ENCODE data around the gene RAB5IF.

RAB5IF gene

DNA sequence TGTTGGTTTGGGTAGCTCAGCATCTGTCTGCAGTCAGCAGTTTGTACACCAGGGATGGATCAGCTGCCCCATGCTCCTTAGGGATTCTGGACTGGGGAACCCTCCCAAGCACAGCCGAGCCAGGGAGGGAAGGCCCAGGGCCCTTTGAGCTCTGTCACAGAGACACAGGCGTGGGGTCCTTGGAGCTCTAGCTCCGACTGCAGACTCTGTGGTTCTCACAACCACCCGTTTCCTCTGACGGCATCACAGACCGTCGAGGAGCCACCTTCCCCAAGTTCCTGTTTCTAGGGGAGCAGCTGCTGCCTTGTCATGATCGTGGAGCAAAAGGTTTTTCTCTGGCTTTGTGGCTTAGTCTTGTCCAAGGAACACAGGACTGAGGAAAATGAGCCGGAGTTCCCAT is 40.4 kb downstream of the RAB5IF start, which contains the start of gene SLA2:
Gene SLA2, minus strand, starts transcription at position 199 of the 400 bp plus-strand sequence. CDS start 4,861 bp downstream, outside the sequence.
- no peaks in the 10 kb centered on the region for H3K79me2 ChIP-seq (ENCODE audit: insufficient read depth, low read length)
- H3K4me2 ChIP-seq (ENCODE audit: low read depth, low read length, poor library complexity, severe bottlenecking): no peak within 1 kb of the TSS
- H4K20me1 ChIP-seq (ENCODE audit: low read depth, low read length): no peaks in the 10 kb centered on the region
- no peaks in the 10 kb centered on the region for H3K9me2 ChIP-seq (replicated peaks; ENCODE audit: insufficient read depth, low read length)
- H3F3A ChIP-seq (ENCODE audit: insufficient read depth): no peaks in the 10 kb centered on the region
- no peaks in the 10 kb centered on the region for H3K36me3 ChIP-seq (ENCODE audit: low read length)
- no peaks in the 10 kb centered on the region for H3K9me3 ChIP-seq (ENCODE audit: insufficient read depth, low read length)
- H3K27me3 ChIP-seq (ENCODE audit: low read length): no peaks in the 10 kb centered on the region
- no peak within 1 kb of the TSS for H2AFZ ChIP-seq (ENCODE audit: low read depth, low read length, severe bottlenecking)
- no peak for TF ChIP-seq EZH2phosphoT487 (conservative IDR thresholded peaks at IDR 0.05; ENCODE audit: low read length)
- TF ChIP-seq, protein P1, sequence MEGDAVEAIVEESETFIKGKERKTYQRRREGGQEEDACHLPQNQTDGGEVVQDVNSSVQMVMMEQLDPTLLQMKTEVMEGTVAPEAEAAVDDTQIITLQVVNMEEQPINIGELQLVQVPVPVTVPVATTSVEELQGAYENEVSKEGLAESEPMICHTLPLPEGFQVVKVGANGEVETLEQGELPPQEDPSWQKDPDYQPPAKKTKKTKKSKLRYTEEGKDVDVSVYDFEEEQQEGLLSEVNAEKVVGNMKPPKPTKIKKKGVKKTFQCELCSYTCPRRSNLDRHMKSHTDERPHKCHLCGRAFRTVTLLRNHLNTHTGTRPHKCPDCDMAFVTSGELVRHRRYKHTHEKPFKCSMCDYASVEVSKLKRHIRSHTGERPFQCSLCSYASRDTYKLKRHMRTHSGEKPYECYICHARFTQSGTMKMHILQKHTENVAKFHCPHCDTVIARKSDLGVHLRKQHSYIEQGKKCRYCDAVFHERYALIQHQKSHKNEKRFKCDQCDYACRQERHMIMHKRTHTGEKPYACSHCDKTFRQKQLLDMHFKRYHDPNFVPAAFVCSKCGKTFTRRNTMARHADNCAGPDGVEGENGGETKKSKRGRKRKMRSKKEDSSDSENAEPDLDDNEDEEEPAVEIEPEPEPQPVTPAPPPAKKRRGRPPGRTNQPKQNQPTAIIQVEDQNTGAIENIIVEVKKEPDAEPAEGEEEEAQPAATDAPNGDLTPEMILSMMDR (IDR thresholded peaks at IDR 0.05; ENCODE audit: insufficient read depth, low read length, poor library complexity, severe bottlenecking): no peak
- H3K4me3 ChIP-seq (ENCODE audit: insufficient read depth, low read length, poor library complexity, severe bottlenecking): no peak within 1 kb of the TSS
- no peak within 1 kb of the TSS for H3K9ac ChIP-seq (ENCODE audit: low read length)
- no peak within 1 kb of the TSS for H3K27ac ChIP-seq (ENCODE audit: low read depth, low read length)

DNA sequence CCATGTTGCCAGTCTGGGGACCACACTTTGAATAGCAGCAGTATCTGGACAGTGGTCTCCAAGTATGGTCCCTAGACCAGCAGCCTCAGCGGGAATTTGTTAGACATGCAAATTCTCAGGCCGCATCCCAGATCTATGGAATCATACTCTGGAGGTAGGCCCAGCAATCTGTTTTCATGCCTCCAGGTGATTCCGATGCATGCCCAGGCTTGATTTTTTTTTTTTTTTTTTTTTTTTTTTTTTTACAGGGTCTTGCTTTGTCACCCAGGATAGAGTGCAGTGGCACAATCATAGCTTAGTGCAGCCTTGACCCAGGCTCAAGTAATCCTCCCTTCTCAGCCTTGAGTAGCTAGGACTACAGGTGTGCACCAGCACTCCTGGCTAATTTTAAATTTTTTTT is 41.1 kb downstream of the RAB5IF start:
- no peak overlapping the region for H2AFZ ChIP-seq (ENCODE audit: low read depth, low read length, severe bottlenecking)
- H3K27me3 ChIP-seq (ENCODE audit: low read length): no peaks in the 10 kb centered on the region
- no peaks in the 10 kb centered on the region for H3F3A ChIP-seq (ENCODE audit: insufficient read depth)
- no peaks in the 10 kb centered on the region for H4K20me1 ChIP-seq (ENCODE audit: low read depth, low read length)
- no peak overlapping the region for H3K4me3 ChIP-seq (ENCODE audit: insufficient read depth, low read length, poor library complexity, severe bottlenecking)
- TF ChIP-seq EZH2phosphoT487 (conservative IDR thresholded peaks at IDR 0.05; ENCODE audit: low read length): no peak
- TF ChIP-seq, protein P1 (IDR thresholded peaks at IDR 0.05; ENCODE audit: insufficient read depth, low read length, poor library complexity, severe bottlenecking): no peak
- H3K79me2 ChIP-seq (ENCODE audit: insufficient read depth, low read length): no peaks in the 10 kb centered on the region
- H3K4me2 ChIP-seq (ENCODE audit: low read depth, low read length, poor library complexity, severe bottlenecking): no peak overlapping the region
- no peak overlapping the region for H3K27ac ChIP-seq (ENCODE audit: low read depth, low read length)
- no peaks in the 10 kb centered on the region for H3K36me3 ChIP-seq (ENCODE audit: low read length)
- H3K9me3 ChIP-seq (ENCODE audit: insufficient read depth, low read length): no peaks in the 10 kb centered on the region
- no peak overlapping the region for H3K9ac ChIP-seq (ENCODE audit: low read length)
- H3K9me2 ChIP-seq (replicated peaks; ENCODE audit: insufficient read depth, low read length): no peaks in the 10 kb centered on the region

DNA sequence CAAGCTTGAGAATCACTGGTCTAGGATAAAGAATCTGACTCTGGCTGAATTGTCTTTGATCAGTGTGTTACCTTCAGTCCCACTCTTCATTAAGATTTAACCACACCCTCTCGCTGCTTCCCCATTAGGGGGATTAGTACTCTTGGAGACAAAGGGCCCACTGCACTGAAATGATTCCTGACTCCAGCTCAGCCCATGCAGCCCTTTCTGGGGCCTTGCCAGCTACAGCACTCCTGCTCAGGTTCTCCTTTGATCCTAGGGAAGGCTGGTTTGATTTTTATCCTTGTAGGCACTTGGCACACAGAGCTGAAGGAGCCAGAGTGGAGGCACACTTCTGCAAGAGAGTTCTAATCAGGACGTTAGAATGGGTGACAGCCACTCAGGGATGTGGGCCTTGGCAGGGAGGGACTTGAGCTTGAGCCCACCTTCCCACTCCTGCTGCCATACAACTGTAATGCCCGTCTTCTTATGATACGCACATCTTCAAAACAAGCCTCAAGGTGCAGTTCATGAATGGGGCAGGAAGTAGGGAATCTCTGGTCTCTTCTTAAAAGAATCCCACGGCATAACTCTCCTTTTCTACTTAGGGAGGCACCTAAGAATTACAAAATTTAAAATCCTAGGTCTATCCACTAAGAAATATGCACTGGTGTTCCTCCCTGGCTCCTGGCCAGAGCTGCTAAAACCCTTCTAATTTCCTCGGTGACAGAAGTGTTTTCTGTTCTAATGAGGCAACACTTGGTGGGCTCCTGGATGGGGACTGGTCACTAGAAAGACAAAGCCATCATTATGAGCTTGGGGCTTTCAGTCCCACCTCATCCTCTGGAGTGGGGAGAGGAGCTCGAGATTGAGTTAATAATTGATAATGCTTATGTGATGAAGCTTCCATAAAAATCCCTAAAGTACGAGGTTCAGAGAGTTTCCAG is 41.9 kb downstream of the RAB5IF start:
- no peak overlapping the region for H3K9ac ChIP-seq (ENCODE audit: low read length)
- no peaks in the 10 kb centered on the region for H3K9me3 ChIP-seq (ENCODE audit: insufficient read depth, low read length)
- H3K79me2 ChIP-seq (ENCODE audit: insufficient read depth, low read length): no peaks in the 10 kb centered on the region
- no peak overlapping the region for H2AFZ ChIP-seq (ENCODE audit: low read depth, low read length, severe bottlenecking)
- H3K4me3 ChIP-seq (ENCODE audit: insufficient read depth, low read length, poor library complexity, severe bottlenecking): no peak overlapping the region
- no peaks in the 10 kb centered on the region for H3K36me3 ChIP-seq (ENCODE audit: low read length)
- no peaks in the 10 kb centered on the region for H3F3A ChIP-seq (ENCODE audit: insufficient read depth)
- H3K27me3 ChIP-seq (ENCODE audit: low read length): no peaks in the 10 kb centered on the region
- no peak for TF ChIP-seq EZH2phosphoT487 (conservative IDR thresholded peaks at IDR 0.05; ENCODE audit: low read length)
- TF ChIP-seq, protein P1 (IDR thresholded peaks at IDR 0.05; ENCODE audit: insufficient read depth, low read length, poor library complexity, severe bottlenecking): no peak
- H3K9me2 ChIP-seq (replicated peaks; ENCODE audit: insufficient read depth, low read length): no peaks in the 10 kb centered on the region
- H4K20me1 ChIP-seq (ENCODE audit: low read depth, low read length): no peaks in the 10 kb centered on the region
- H3K4me2 ChIP-seq (ENCODE audit: low read depth, low read length, poor library complexity, severe bottlenecking): no peak overlapping the region
- no peak overlapping the region for H3K27ac ChIP-seq (ENCODE audit: low read depth, low read length)
